Activated naive CD4-positive, alpha-beta T cell treated with anti-CD3 and anti-CD28 coated beads, Interleukin-2, amount 50 U/mL, for 24 hours (primary cell): ENCODE data around the gene NBEAL2.

Source experiments
- H3K27ac Mint-ChIP-seq: one replicate; pipeline ENCODE4 v1.8.0; 2021; ENCODE audit warnings: mild to moderate bottlenecking, mixed read lengths
- H3K27me3 Mint-ChIP-seq: one replicate; pipeline ENCODE4 v1.8.0; 2021; ENCODE audit warnings: mixed read lengths
- H3K36me3 Mint-ChIP-seq: one replicate; pipeline ENCODE4 v1.8.0; 2021; ENCODE audit warnings: mixed read lengths
- H3K4me1 Mint-ChIP-seq: one replicate; pipeline ENCODE4 v1.8.0; 2021; ENCODE audit warnings: mixed read lengths
- H3K4me3 Mint-ChIP-seq: one replicate; pipeline ENCODE4 v1.8.0; 2021; ENCODE audit warnings: mild to moderate bottlenecking, mixed read lengths
- H3K9me3 Mint-ChIP-seq: one replicate; pipeline ENCODE4 v1.8.0; 2021; ENCODE audit warnings: mixed read lengths

The NBEAL2 gene

DNA sequence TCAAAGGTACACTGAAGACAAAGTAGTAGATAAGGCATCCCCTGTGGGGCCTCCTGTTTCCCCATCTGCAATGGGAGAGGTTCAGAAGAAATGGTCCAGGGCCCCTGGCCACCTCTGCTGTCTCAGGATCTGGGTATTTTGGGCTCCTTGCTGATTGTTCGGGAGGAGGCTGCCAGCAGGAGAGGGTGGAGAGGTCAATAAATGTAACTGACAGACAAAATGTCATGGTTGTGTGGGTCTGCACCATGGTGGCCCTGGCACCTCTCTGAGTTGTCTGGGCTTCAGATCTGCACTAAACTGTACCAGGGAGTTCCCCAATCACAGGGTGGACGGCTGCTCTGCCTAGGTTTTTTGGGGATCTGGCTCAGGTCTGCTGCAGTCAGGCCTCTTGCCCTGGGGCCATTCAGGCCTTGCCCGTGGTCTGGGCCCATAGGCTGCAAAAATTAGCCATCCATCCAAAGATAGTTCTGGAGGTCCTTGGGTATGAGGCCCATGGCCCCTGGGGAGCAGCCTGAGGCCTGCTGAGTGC is 7.4 kb downstream of the NBEAL2 start:
- no peaks in the 10 kb centered on the region for H3K9me3 Mint-ChIP-seq
- peak overlapping the region; percentile 57 for H3K4me3 Mint-ChIP-seq
- no peak overlapping the region for H3K27ac Mint-ChIP-seq
- no peaks in the 10 kb centered on the region for H3K27me3 Mint-ChIP-seq
- H3K4me1 Mint-ChIP-seq, result peaks cover 79% of the 10 kb centered on the region
- peaks cover 4% of the 10 kb centered on the region for H3K36me3 Mint-ChIP-seq

- Mint-ChIP-seq H3K9me3 (no peaks in the 10 kb centered on the region), H3K36me3 (peaks cover 4% of the 10 kb centered on the region), H3K4me3 (peak overlapping the region; percentile 64), H3K27ac (peak overlapping the region; percentile 65), H3K4me1 (peaks cover 78% of the 10 kb centered on the region), H3K27me3 (no peaks in the 10 kb centered on the region)
Measured at GRCh38 chr3:46987319-46987742, 7.9 kb downstream of the NBEAL2 start.

- H3K27ac Mint-ChIP-seq, result peak overlapping the region; percentile 81
- peaks cover 4% of the 10 kb centered on the region for H3K36me3 Mint-ChIP-seq
- H3K27me3 Mint-ChIP-seq, result no peaks in the 10 kb centered on the region
- H3K4me3 Mint-ChIP-seq, result peak overlapping the region; percentile 64
- H3K9me3 Mint-ChIP-seq, result no peaks in the 10 kb centered on the region
- peaks cover 73% of the 10 kb centered on the region for H3K4me1 Mint-ChIP-seq
Measured at GRCh38 chr3:46987743-46988401, 8.4 kb downstream of the NBEAL2 start.

DNA sequence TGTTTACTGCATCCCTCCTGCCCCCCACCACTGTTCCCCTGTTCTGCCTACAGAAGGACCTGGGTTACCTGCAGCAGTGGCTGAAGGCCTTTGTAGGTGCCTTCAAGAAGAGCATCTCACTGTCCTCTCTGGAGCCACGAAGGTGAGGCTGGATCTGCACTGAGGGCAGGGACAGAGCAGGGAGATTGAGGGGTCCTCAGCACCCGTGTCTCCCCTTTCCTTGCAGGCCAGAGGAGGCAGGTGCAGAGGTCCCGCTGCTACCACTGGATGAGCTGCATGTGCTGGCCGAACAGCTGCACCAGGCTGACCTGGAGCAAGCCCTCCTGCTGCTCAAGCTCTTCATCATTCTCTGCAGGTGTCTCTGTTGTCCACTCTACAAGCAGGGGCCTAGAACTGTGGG is 9.2 kb downstream of the NBEAL2 start:
- Mint-ChIP-seq H3K27me3 (no peaks in the 10 kb centered on the region), H3K4me1 (peaks cover 69% of the 10 kb centered on the region), H3K9me3 (no peaks in the 10 kb centered on the region), H3K4me3 (peak overlapping the region; percentile 72), H3K27ac (peak overlapping the region; percentile 55), H3K36me3 (peaks cover 4% of the 10 kb centered on the region)

DNA sequence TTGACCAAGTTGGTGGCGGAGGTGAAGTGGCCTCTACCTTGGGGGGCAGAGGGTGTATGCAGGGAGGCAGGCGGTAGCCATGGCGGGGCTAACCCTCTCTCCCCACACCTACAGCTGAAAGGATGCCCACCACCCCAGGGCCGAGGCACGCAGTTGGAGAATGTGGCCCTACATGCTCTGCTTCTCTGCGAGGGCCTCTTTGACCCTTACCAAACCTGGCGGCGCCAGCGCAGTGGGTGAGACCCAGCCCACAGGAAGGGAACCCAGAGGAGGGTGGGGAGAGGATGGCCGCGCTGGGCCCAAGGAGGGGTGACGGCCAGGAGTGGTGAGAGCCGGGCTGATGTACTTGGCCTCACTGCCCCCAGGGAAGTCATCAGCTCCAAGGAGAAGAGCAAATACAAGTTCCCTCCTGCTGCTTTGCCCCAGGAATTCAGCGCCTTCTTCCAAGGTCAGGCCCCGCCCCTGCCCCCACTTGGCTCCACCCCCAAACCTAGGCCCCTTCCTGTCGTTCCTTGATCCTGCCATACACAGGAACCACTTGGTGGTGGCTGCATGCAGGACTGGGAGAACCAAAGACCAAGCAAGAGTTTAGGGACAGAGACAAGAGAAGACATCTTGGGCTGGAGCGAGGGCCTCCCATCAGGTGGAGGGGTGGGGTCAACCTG is 9.8 kb downstream of the NBEAL2 start:
- H3K4me1 Mint-ChIP-seq, result peaks cover 64% of the 10 kb centered on the region
- H3K27ac Mint-ChIP-seq, result peak overlapping the region; percentile 17
- no peaks in the 10 kb centered on the region for H3K27me3 Mint-ChIP-seq
- H3K36me3 Mint-ChIP-seq, result peaks cover 4% of the 10 kb centered on the region
- H3K4me3 Mint-ChIP-seq, result peak overlapping the region; percentile 72
- H3K9me3 Mint-ChIP-seq, result no peaks in the 10 kb centered on the region

GRCh38 chr3:46990573-46991374 is 11.3 kb downstream of the NBEAL2 start:
- Mint-ChIP-seq H3K4me1 (peaks cover 49% of the 10 kb centered on the region), H3K36me3 (peaks cover 3% of the 10 kb centered on the region), H3K9me3 (no peaks in the 10 kb centered on the region), H3K4me3 (no peak overlapping the region), H3K27ac (peak overlapping the region; percentile 59), H3K27me3 (no peaks in the 10 kb centered on the region)

GRCh38 chr3:46991406-46992165 is 12.1 kb downstream of the NBEAL2 start:
- Mint-ChIP-seq H3K4me1 (peaks cover 41% of the 10 kb centered on the region), H3K9me3 (no peaks in the 10 kb centered on the region), H3K4me3 (no peak overlapping the region), H3K36me3 (peaks cover 3% of the 10 kb centered on the region), H3K27ac (peak overlapping the region; percentile 59), H3K27me3 (no peaks in the 10 kb centered on the region)

- Mint-ChIP-seq H3K4me1 (peaks cover 41% of the 10 kb centered on the region), H3K27me3 (no peaks in the 10 kb centered on the region), H3K9me3 (no peaks in the 10 kb centered on the region), H3K4me3 (no peak overlapping the region), H3K36me3 (peaks cover 3% of the 10 kb centered on the region), H3K27ac (no peak overlapping the region)
Measured at GRCh38 chr3:46992231-46992630, 12.8 kb downstream of the NBEAL2 start.

DNA sequence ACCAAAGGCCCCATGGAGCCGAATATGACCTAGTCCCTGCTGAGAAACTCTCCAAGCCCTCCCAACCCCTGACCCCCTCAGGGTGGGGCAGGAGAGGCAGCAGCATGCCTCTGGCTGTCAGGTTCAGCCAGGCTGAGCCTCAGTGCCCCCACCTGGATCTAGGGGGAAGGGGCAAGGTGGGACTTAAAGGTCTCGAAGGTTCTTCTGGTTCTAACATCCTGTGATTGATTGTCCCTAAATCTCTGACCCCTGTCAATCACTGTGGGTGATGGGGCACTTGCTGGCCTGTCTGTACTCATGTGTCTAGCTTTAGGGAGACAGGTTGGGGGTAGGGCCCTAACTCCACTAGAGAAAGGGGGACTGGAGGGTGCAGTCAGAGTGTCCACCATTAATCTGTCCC is 13.8 kb downstream of the NBEAL2 start:
- Mint-ChIP-seq H3K4me3 (no peak overlapping the region), H3K4me1 (peaks cover 36% of the 10 kb centered on the region), H3K27ac (no peak overlapping the region), H3K27me3 (no peaks in the 10 kb centered on the region), H3K9me3 (no peaks in the 10 kb centered on the region), H3K36me3 (peaks cover 3% of the 10 kb centered on the region)

DNA sequence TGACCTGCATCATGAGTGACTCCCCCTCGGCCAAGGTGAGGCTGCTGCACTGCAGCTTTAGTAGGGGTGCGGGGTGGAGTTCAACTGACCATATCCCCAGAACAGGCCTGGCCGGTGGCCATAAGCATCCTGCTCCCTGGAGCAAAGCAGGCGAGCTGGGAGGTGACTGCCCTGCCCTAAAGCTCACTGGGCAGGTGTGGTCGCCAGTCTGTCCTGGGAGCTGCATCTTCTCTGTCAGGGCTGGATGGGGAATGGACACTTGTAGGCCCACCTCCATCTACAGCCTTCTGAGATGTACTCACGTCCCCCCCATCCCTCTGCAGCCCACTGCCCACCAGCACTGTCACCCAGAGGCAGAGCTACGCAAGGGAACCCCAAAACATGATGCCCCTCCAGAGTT is 14.5 kb downstream of the NBEAL2 start:
- no peak overlapping the region for H3K4me3 Mint-ChIP-seq
- peaks cover 34% of the 10 kb centered on the region for H3K4me1 Mint-ChIP-seq
- no peaks in the 10 kb centered on the region for H3K9me3 Mint-ChIP-seq
- no peaks in the 10 kb centered on the region for H3K27me3 Mint-ChIP-seq
- H3K36me3 Mint-ChIP-seq, result peaks cover 2% of the 10 kb centered on the region
- no peak overlapping the region for H3K27ac Mint-ChIP-seq

- H3K27me3 Mint-ChIP-seq, result no peaks in the 10 kb centered on the region
- H3K4me3 Mint-ChIP-seq, result no peak overlapping the region
- no peak overlapping the region for H3K27ac Mint-ChIP-seq
- H3K9me3 Mint-ChIP-seq, result no peaks in the 10 kb centered on the region
- H3K36me3 Mint-ChIP-seq, result peaks cover 1% of the 10 kb centered on the region
- H3K4me1 Mint-ChIP-seq, result peaks cover 23% of the 10 kb centered on the region
Measured at GRCh38 chr3:46994801-46995731, 15.6 kb downstream of the NBEAL2 start.

DNA sequence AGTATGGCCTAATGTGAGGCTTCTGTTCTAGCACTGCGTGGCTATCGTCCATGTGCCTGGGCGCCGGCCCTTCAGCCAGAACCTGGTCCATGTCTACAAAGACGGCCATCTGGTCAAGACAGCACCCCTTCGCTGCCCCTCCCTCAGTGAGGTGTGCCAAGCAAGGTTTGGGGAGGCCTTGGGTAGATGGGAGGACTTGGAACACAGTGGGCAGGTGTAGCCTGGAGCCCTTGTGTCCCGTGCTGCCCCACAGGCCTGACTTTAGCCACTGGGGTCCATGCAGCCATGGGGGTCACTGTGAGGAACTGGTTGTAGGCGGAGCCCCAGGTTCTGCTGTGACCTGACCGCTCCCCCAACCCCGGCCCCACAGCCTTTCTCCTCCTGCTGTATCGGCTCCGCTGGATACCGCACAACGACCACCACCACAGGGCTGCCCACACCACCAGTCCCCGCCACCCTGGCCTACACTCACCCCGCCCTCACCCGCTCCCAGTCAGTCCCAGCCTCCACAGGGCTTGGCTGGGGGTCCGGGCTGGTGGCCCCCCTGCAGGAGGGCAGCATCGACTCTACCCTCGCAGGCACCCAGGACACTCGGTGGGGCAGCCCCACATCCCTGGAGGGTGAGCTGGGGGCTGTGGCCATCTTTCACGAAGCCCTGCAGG is 16.6 kb downstream of the NBEAL2 start:
- peaks cover 17% of the 10 kb centered on the region for H3K4me1 Mint-ChIP-seq
- no peaks in the 10 kb centered on the region for H3K9me3 Mint-ChIP-seq
- peaks cover 1% of the 10 kb centered on the region for H3K36me3 Mint-ChIP-seq
- no peak overlapping the region for H3K27ac Mint-ChIP-seq
- no peak overlapping the region for H3K4me3 Mint-ChIP-seq
- H3K27me3 Mint-ChIP-seq, result no peaks in the 10 kb centered on the region

- Mint-ChIP-seq H3K4me1 (peaks cover 17% of the 10 kb centered on the region), H3K27me3 (no peaks in the 10 kb centered on the region), H3K4me3 (no peak overlapping the region), H3K36me3 (peaks cover 1% of the 10 kb centered on the region), H3K9me3 (no peaks in the 10 kb centered on the region), H3K27ac (no peak overlapping the region)
Measured at GRCh38 chr3:46996689-46997452, 17.4 kb downstream of the NBEAL2 start.
